BLaER1 treated with 17β-estradiol and CSF1 and Interleukin-3, amounts not matched to agents 10 nM and 100 nM (cell line): ENCODE results near the gene ZDHHC3.
A peak's percentile ranks its signal among the peaks of the same experiment; 100 is the strongest.

Experiments used
- H3K27ac ChIP-seq, 11 experiments: shearing (Covaris generic); formaldehyde crosslinking; 2 replicates each; pipeline ENCODE4 v1.8.1; 2022
- H3K27me3 ChIP-seq, 11 experiments: shearing (Covaris generic); formaldehyde crosslinking; 2 replicates each; pipeline ENCODE4 v1.8.1; 2022
- H3K36me3 ChIP-seq, 11 experiments: shearing (Covaris generic); formaldehyde crosslinking; 2 replicates each; pipeline ENCODE4 v1.8.1; 2022
- H3K4me1 ChIP-seq, 10 experiments: shearing (Covaris generic); formaldehyde crosslinking; 2 replicates each; pipeline ENCODE4 v1.8.1; 2022
- H3K4me2 ChIP-seq, 11 experiments: shearing (Covaris generic); formaldehyde crosslinking; 2 replicates each; pipeline ENCODE4 v1.8.1; 2022
- H3K4me3 ChIP-seq, 10 experiments: shearing (Covaris generic); formaldehyde crosslinking; 2 replicates each; pipeline ENCODE4 v1.8.1; 2022
- H3K9ac ChIP-seq, 11 experiments: shearing (Covaris generic); formaldehyde crosslinking; 2 replicates each; pipeline ENCODE4 v1.8.1; 2022
- H3K9me3 ChIP-seq, 11 experiments: shearing (Covaris generic); formaldehyde crosslinking; replicated peaks in 1 of 11; 2 replicates each; pipeline ENCODE4 v1.8.1; 2022
- H4K20me1 ChIP-seq, 11 experiments: shearing (Covaris generic); formaldehyde crosslinking; 2 replicates each; pipeline ENCODE4 v1.8.1; 2022
- Cebpa-rat ChIP-seq, 11 experiments: shearing (Covaris generic); IDR thresholded peaks; 2 replicates each; pipeline ENCODE4 v1.8.1; 2022

Gene ZDHHC3

DNA sequence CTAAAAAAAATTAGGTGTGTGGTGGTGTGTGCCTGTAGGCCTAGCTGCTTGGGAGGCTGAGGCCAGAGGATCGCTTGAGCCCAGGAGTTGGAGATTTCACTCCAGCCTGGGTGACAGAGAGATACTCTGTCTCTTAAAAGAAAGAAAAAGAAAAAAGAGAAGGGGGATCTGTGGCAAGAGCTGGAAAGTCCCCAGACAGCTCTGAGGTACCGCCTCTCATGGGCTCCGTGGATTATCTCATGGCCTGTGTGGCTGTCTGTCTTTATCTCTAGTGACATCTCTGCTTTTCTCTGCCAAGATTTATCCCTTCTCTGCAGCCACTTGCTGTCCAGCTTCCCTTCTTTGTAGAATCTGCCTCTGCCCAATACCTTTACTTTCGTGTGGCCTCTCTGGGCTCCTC, 5.8 kb upstream of the ZDHHC3 start:
- no peaks in the 10 kb centered on the region for H3K9me3 ChIP-seq
- peaks cover 32 to 84% (median 46%) of the 10 kb centered on the region in 10 experiments for H3K4me1 ChIP-seq
- H4K20me1 ChIP-seq: peaks cover 30 to 76% (median 58%) of the 10 kb centered on the region in 11 experiments; a peak in 21 of 22 replicates
- no peak overlapping the region for H3K4me3 ChIP-seq
- H3K36me3 ChIP-seq: peaks cover 0 to 71% (median 24%) of the 10 kb centered on the region in 11 experiments; a peak in 20 of 22 replicates
- H3K27ac ChIP-seq: no peak overlapping the region
- TF ChIP-seq Cebpa-rat (IDR thresholded peaks at IDR 0.05): no peak
- no peak overlapping the region for H3K9ac ChIP-seq
- H3K4me2 ChIP-seq: peak overlapping the region in 5 of 11 experiments; percentile 5 to 77 (median 8); a peak in 2 of 22 replicates
- no peaks in the 10 kb centered on the region for H3K27me3 ChIP-seq

DNA sequence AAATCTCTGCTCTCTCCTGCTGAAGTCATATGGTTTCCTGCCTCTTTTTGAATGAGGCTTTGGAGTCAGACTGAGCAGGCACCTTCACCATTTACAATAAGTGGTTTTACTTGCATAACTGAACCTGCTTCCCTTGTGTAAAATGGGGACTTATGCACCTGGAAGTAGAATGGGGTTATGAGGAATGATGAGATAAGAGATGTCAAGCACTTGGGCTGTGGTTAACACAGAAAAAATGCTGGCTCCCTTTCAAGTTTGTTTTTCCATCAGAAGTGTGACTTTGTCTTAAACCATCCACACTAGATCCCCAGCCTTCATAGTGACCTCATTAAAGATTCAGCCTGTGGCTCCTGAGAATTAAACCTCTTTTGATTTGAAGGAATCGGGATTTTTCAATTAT, 5.2 kb upstream of the ZDHHC3 start:
- peaks cover 0 to 71% (median 24%) of the 10 kb centered on the region in 11 experiments; a peak in 20 of 22 replicates for H3K36me3 ChIP-seq
- H3K27me3 ChIP-seq: no peaks in the 10 kb centered on the region
- H4K20me1 ChIP-seq: peaks cover 30 to 71% (median 54%) of the 10 kb centered on the region in 11 experiments; a peak in 21 of 22 replicates
- H3K9me3 ChIP-seq: no peaks in the 10 kb centered on the region
- peak overlapping the region in 7 of 11 experiments; percentile 2 to 77 (median 25); a peak in 4 of 22 replicates for H3K4me2 ChIP-seq
- no peak overlapping the region for H3K9ac ChIP-seq
- no peak for TF ChIP-seq Cebpa-rat (IDR thresholded peaks at IDR 0.05)
- no peak overlapping the region for H3K4me3 ChIP-seq
- peaks cover 32 to 84% (median 47%) of the 10 kb centered on the region in 10 experiments for H3K4me1 ChIP-seq
- no peak overlapping the region for H3K27ac ChIP-seq

DNA sequence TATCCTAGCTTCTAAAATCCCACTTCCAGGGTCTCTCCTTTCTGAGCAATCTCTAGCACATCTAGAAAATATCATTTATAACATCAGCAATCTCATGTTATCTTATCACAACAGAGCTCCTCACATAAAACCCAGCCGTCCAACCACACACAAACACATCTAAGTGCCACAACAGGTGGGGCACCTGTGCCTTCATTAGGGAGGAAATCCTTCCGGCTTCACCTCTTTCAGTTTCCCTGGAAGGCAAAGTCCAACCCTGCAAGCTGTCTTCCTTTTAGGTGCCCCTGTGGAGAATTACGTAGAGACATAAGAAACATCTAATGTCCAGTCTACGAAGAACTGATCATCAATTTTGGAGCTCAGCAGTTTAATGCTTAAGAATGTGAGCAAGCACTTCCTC, 1.6 kb downstream of the ZDHHC3 start:
- Histone ChIP-seq H3K27ac (peak overlapping the region in 4 of 11 experiments; percentile 86 to 92 (median 89); a peak in 3 of 22 replicates), H4K20me1 (peaks cover 0 to 73% (median 17%) of the 10 kb centered on the region in 11 experiments; a peak in 16 of 22 replicates), H3K27me3 (no peaks in the 10 kb centered on the region), H3K4me1 (peaks cover 33 to 60% (median 45%) of the 10 kb centered on the region in 10 experiments), H3K4me2 (peak overlapping the region; percentile 85 to 99 (median 95)), H3K9ac (peak overlapping the region; percentile 90 to 97 (median 91); a peak in 18 of 22 replicates), H3K4me3 (peak overlapping the region; percentile 90 to 98 (median 95); a peak in 18 of 20 replicates), H3K36me3 (peaks cover 0 to 55% (median 19%) of the 10 kb centered on the region in 11 experiments; a peak in 12 of 22 replicates), H3K9me3 (no peaks in the 10 kb centered on the region)
- no peak for TF ChIP-seq Cebpa-rat (IDR thresholded peaks at IDR 0.05)

DNA sequence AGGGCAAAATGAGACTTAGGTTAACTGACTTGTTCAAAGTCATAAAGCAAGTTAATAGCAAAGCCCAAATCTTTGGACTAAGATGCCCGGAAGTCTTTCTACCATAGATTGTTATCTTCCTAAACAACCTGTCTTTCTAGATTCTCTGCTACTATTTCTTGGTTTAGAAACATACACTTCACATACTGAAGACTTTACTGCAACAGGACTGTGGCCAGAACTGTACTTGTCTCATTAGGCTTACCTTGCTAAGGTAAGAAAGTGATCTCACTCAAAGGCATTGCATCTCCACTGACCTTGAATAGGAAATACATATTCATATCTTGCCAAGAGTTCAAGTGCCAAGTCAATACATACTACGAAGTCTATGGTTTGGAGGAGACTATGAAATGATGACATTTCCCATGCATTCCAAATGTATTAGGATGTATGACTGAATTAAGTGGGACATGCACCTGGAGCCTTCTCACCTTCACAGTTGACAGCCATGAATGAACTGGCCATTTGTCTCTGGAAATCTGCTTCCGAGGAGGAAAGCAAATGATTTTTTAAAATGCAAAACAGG, 5.0 kb downstream of the ZDHHC3 start:
- peaks cover 0 to 53% (median 17%) of the 10 kb centered on the region in 11 experiments; a peak in 11 of 22 replicates for H3K36me3 ChIP-seq
- H3K4me2 ChIP-seq: peak overlapping the region in 1 of 11 experiments; percentile 12; a peak in 1 of 22 replicates
- H3K9me3 ChIP-seq: peaks cover 0 to 9% (median 0%) of the 10 kb centered on the region in 11 experiments; a peak in 2 of 22 replicates
- H4K20me1 ChIP-seq: peaks cover 0 to 71% (median 12%) of the 10 kb centered on the region in 11 experiments; a peak in 16 of 22 replicates
- no peak overlapping the region for H3K9ac ChIP-seq
- H3K27ac ChIP-seq: no peak overlapping the region; a peak in 1 of 22 replicates
- TF ChIP-seq Cebpa-rat (IDR thresholded peaks at IDR 0.05): no peak
- H3K4me1 ChIP-seq: peaks cover 49 to 69% (median 58%) of the 10 kb centered on the region in 10 experiments
- no peaks in the 10 kb centered on the region for H3K27me3 ChIP-seq
- no peak overlapping the region for H3K4me3 ChIP-seq

DNA sequence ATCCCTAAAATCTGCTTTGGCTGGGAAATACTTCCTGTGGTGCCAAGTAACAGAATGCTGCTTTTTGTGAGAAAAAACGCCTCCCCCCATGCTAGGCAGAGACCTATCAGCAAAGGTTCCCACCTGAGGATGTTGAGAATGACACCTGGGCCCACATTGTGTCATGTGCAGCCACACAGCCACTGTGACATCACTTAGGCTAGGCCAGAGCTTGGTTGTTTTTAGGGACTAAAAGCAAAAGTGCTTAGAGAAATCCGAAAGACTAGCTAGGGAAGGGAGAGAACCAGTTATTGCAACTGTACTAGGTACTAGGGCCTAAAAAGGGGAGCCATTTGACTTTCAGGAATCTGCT, 6.2 kb downstream of the ZDHHC3 start:
- no peak for TF ChIP-seq Cebpa-rat (IDR thresholded peaks at IDR 0.05)
- peaks cover 0 to 9% (median 0%) of the 10 kb centered on the region in 11 experiments; a peak in 2 of 22 replicates for H3K9me3 ChIP-seq
- no peaks in the 10 kb centered on the region for H3K27me3 ChIP-seq
- no peak overlapping the region for H3K4me3 ChIP-seq
- H3K36me3 ChIP-seq: peaks cover 0 to 53% (median 17%) of the 10 kb centered on the region in 11 experiments; a peak in 12 of 22 replicates
- peaks cover 0 to 71% (median 9%) of the 10 kb centered on the region in 11 experiments; a peak in 16 of 22 replicates for H4K20me1 ChIP-seq
- peak overlapping the region; percentile 53 to 85 (median 69) for H3K4me2 ChIP-seq
- peak overlapping the region in 7 of 11 experiments; percentile 18 to 57 (median 45); a peak in 9 of 22 replicates for H3K9ac ChIP-seq
- H3K27ac ChIP-seq: peak overlapping the region in 9 of 11 experiments; percentile 35 to 88 (median 77); a peak in 18 of 22 replicates
- H3K4me1 ChIP-seq: peaks cover 47 to 78% (median 64%) of the 10 kb centered on the region in 10 experiments

DNA sequence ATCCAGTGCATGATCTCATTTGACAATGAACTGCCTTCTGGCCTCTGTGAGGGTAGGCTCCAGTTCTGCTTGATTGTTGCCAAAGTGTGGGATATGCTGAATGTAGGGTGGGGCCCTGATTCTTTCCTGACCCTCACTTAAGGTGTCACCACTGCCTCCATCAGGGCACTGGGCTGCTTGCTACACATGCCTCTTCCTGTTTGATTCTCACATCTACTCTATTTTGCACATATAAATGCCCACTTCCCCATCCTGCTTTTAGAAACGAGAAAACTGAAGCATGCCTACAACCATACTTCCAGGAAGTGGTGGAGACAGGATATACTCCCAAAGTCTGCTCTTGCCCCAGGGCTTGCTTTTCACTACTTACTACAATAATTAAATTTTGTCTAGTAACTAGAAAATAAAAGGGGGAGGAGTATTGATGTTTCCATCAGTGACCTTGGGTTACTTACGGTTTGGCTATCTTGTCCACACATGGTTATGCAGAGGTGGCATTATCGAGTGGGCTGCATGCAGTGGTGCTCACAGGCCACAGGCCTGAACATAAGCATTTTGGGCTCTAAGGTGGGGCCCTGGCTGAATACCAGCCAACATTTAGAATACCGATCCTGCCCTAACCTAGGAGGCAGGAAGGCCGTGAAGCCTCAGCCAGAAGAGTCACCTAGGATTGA, 6.7 kb downstream of the ZDHHC3 start:
- H3K27me3 ChIP-seq: no peaks in the 10 kb centered on the region
- peaks cover 0 to 71% (median 4%) of the 10 kb centered on the region in 11 experiments; a peak in 15 of 22 replicates for H4K20me1 ChIP-seq
- peaks cover 0 to 9% (median 0%) of the 10 kb centered on the region in 11 experiments; a peak in 2 of 22 replicates for H3K9me3 ChIP-seq
- H3K36me3 ChIP-seq: peaks cover 0 to 58% (median 17%) of the 10 kb centered on the region in 11 experiments; a peak in 12 of 22 replicates
- no peak overlapping the region for H3K4me3 ChIP-seq
- H3K9ac ChIP-seq: peak overlapping the region in 7 of 11 experiments; percentile 18 to 57 (median 54); a peak in 11 of 22 replicates
- H3K4me2 ChIP-seq: peak overlapping the region; percentile 53 to 85 (median 69)
- H3K4me1 ChIP-seq: peaks cover 42 to 78% (median 63%) of the 10 kb centered on the region in 10 experiments
- no peak for TF ChIP-seq Cebpa-rat (IDR thresholded peaks at IDR 0.05)
- peak overlapping the region in 9 of 11 experiments; percentile 35 to 88 (median 77); a peak in 18 of 22 replicates for H3K27ac ChIP-seq

DNA sequence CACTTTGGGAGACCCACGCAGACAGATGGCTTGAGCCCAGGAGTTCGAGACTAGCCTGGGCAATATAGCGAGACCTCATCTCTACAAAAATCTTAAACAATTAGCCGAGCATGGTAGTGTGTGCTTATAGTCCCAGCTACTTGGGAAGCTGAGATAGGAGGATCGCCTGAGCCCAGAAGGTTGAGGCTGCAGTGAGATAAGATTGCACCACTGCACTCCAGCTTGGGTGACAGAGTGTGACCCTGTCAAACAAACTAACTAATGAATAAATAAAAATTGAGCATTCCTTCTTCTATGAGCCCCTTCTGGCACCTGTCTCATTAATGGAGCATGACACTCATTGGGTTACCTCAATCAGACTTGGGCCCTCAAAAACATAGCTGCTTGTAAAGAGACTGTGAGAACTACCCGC, 7.5 kb downstream of the ZDHHC3 start:
- Histone ChIP-seq H3K9ac (peak overlapping the region in 5 of 11 experiments; percentile 12 to 57 (median 43); a peak in 9 of 22 replicates), H3K9me3 (peaks cover 0 to 9% (median 0%) of the 10 kb centered on the region in 11 experiments; a peak in 2 of 22 replicates), H3K4me1 (peaks cover 45 to 83% (median 68%) of the 10 kb centered on the region in 10 experiments), H3K36me3 (peaks cover 0 to 60% (median 17%) of the 10 kb centered on the region in 11 experiments; a peak in 12 of 22 replicates), H3K27ac (peak overlapping the region in 9 of 11 experiments; percentile 35 to 88 (median 77); a peak in 17 of 22 replicates), H3K27me3 (no peaks in the 10 kb centered on the region), H4K20me1 (peaks cover 0 to 71% (median 0%) of the 10 kb centered on the region in 11 experiments; a peak in 11 of 22 replicates), H3K4me2 (peak overlapping the region in 10 of 11 experiments; percentile 53 to 85 (median 69); a peak in 19 of 22 replicates), H3K4me3 (no peak overlapping the region)
- no peak for TF ChIP-seq Cebpa-rat (IDR thresholded peaks at IDR 0.05)

DNA sequence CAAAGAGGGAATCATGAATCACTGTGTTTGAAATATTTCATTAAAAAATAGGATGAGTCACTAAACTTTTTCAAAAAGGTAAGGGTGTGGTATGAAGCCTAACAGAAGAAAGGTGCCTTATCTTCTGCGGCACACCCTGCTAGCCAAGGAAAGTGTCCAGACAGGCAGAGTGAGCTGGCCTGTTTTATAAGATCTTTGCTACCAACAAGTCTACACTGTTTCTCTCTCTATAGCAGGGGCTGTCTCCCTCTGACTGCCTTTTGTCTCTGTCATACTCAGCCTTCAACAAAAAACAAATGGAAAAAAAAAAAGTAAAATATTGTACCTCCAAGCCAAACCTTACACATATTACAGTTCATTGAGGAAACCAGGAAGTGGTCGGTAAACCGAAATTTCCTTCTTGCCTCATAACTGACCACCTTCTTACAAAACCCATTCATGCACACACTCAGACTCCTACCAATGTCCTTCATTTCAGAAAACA, 9.1 kb downstream of the ZDHHC3 start:
- Histone ChIP-seq H3K4me3 (peak overlapping the region in 1 of 10 experiments; percentile 2; a peak in 1 of 20 replicates), H3K36me3 (peaks cover 0 to 44% (median 21%) of the 10 kb centered on the region in 11 experiments; a peak in 13 of 22 replicates), H3K27ac (peak overlapping the region in 10 of 11 experiments; percentile 2 to 88 (median 76); a peak in 19 of 22 replicates), H3K27me3 (no peaks in the 10 kb centered on the region), H3K9ac (peak overlapping the region in 8 of 11 experiments; percentile 22 to 72 (median 50); a peak in 12 of 22 replicates), H4K20me1 (peaks cover 0 to 67% (median 0%) of the 10 kb centered on the region in 11 experiments; a peak in 11 of 22 replicates), H3K9me3 (peaks cover 0 to 9% (median 0%) of the 10 kb centered on the region in 11 experiments; a peak in 3 of 22 replicates), H3K4me1 (peaks cover 61 to 92% (median 83%) of the 10 kb centered on the region in 10 experiments), H3K4me2 (peak overlapping the region; percentile 28 to 85 (median 69); a peak in 21 of 22 replicates)
- peak in 6 of 11 experiments; percentile 30 to 85 (median 56); a peak in 8 of 22 replicates for TF ChIP-seq Cebpa-rat (IDR thresholded peaks at IDR 0.05)
